ENCODE data around the gene GUCA2B. TPM values are rescaled to one million over a fixed set of nuclear protein-coding genes. Genes with fewer than 3 reads are reported as not detected.

GUCA2B gene
- total and polyA plus RNA-seq, 3 experiments from 2014 or later, result not detected

GRCh38 chr1:42144711-42145388 is 8.4 kb upstream of the GUCA2B start:
- H3K9me3 Mint-ChIP-seq, result no peaks in the 10 kb centered on the region
- H3K36me3 Mint-ChIP-seq, result no peaks in the 10 kb centered on the region
- Histone ChIP-seq H3K9me3 (ENCODE audit: low read length) (no peaks in the 10 kb centered on the region), H3K4me3 (ENCODE audit: low read length) (no peak overlapping the region), H3K36me3 (ENCODE audit: insufficient read depth, low read length) (no peaks in the 10 kb centered on the region), H3K27ac (ENCODE audit: low read depth, low read length) (no peak overlapping the region), H3K4me1 (ENCODE audit: insufficient read depth, low read length) (no peaks in the 10 kb centered on the region), H3K27me3 (ENCODE audit: insufficient read depth, low read length, poor library complexity, severe bottlenecking) (peaks cover 4% of the 10 kb centered on the region)
- no peak for DNase-seq
- POLR2A ChIA-PET, result no interaction called here
- no peak overlapping the region for H3K4me3 Mint-ChIP-seq
- peaks cover 4 to 36% of the 10 kb centered on the region in 2 donors for H3K27me3 Mint-ChIP-seq
- no peak overlapping the region for H3K27ac Mint-ChIP-seq
- peaks cover 0 to 6% (median 0%) of the 10 kb centered on the region in 3 donors for H3K4me1 Mint-ChIP-seq
- CTCF ChIA-PET, result no interaction called here

GRCh38 chr1:42145389-42145716 is 7.9 kb upstream of the GUCA2B start:
- Histone ChIP-seq H3K4me3 (ENCODE audit: low read length) (no peak overlapping the region), H3K27ac (ENCODE audit: low read depth, low read length) (no peak overlapping the region), H3K27me3 (ENCODE audit: insufficient read depth, low read length, poor library complexity, severe bottlenecking) (peaks cover 4% of the 10 kb centered on the region), H3K9me3 (ENCODE audit: low read length) (no peaks in the 10 kb centered on the region), H3K36me3 (ENCODE audit: insufficient read depth, low read length) (no peaks in the 10 kb centered on the region), H3K4me1 (ENCODE audit: insufficient read depth, low read length) (no peaks in the 10 kb centered on the region)
- DNase-seq, result no peak
- no peak overlapping the region for H3K4me3 Mint-ChIP-seq
- H3K27me3 Mint-ChIP-seq, result peaks cover 5 to 36% of the 10 kb centered on the region in 2 donors
- peaks cover 0 to 1% (median 0%) of the 10 kb centered on the region in 3 donors for H3K36me3 Mint-ChIP-seq
- peaks cover 0 to 6% (median 0%) of the 10 kb centered on the region in 3 donors for H3K4me1 Mint-ChIP-seq
- POLR2A ChIA-PET, result no interaction called here
- CTCF ChIA-PET, result no interaction called here
- H3K9me3 Mint-ChIP-seq, result no peaks in the 10 kb centered on the region
- no peak overlapping the region for H3K27ac Mint-ChIP-seq

GRCh38 chr1:42145764-42146625 is 7.2 kb upstream of the GUCA2B start:
- Mint-ChIP-seq H3K4me1 (peaks cover 0 to 6% (median 0%) of the 10 kb centered on the region in 3 donors), H3K4me3 (no peak overlapping the region), H3K27me3 (peaks cover 6 to 38% of the 10 kb centered on the region in 2 donors), H3K36me3 (peaks cover 0 to 1% (median 0%) of the 10 kb centered on the region in 3 donors), H3K9me3 (no peaks in the 10 kb centered on the region), H3K27ac (no peak overlapping the region)
- Histone ChIP-seq H3K27ac (ENCODE audit: low read depth, low read length) (no peak overlapping the region), H3K36me3 (ENCODE audit: insufficient read depth, low read length) (no peaks in the 10 kb centered on the region), H3K27me3 (ENCODE audit: insufficient read depth, low read length, poor library complexity, severe bottlenecking) (peaks cover 4% of the 10 kb centered on the region), H3K4me3 (ENCODE audit: low read length) (no peak overlapping the region), H3K9me3 (ENCODE audit: low read length) (no peaks in the 10 kb centered on the region), H3K4me1 (ENCODE audit: insufficient read depth, low read length) (no peaks in the 10 kb centered on the region)
- no peak for DNase-seq
- POLR2A ChIA-PET, result no interaction called here
- CTCF ChIA-PET, result no interaction called here

- no peaks in the 10 kb centered on the region for H3K36me3 ChIP-seq (ENCODE audit: insufficient read depth, low read length)
- ChIA-PET POLR2A (no interaction called here), CTCF (interaction anchor here (0.7 to 1.4 kb wide), 2 partner anchors 25 to 415 kb away, joined by 3 to 4 read pairs; no protein-coding TSS in a partner anchor)
- peaks cover 0 to 6% (median 0%) of the 10 kb centered on the region in 3 donors for H3K4me1 Mint-ChIP-seq
- no peaks in the 10 kb centered on the region for H3K9me3 Mint-ChIP-seq
- peaks cover 0 to 1% (median 0%) of the 10 kb centered on the region in 3 donors for H3K36me3 Mint-ChIP-seq
- no peak overlapping the region for H3K27ac Mint-ChIP-seq
- peak; percentile 41 to 73 (median 45) for DNase-seq
- H3K4me1 ChIP-seq (ENCODE audit: insufficient read depth, low read length), result no peaks in the 10 kb centered on the region
- no peak overlapping the region for H3K4me3 ChIP-seq (ENCODE audit: low read length)
- H3K27me3 Mint-ChIP-seq, result peaks cover 6 to 39% of the 10 kb centered on the region in 2 donors
- no peaks in the 10 kb centered on the region for H3K9me3 ChIP-seq (ENCODE audit: low read length)
- no peak overlapping the region for H3K4me3 Mint-ChIP-seq
- peaks cover 4% of the 10 kb centered on the region for H3K27me3 ChIP-seq (ENCODE audit: insufficient read depth, low read length, poor library complexity, severe bottlenecking)
- no peak overlapping the region for H3K27ac ChIP-seq (ENCODE audit: low read depth, low read length)
These were observed 6.4 kb upstream of the GUCA2B start for GRCh38 chr1:42146626-42147320.

GRCh38 chr1:42148166-42148565 is 5.0 kb upstream of the GUCA2B start:
- Mint-ChIP-seq H3K4me3 (no peak overlapping the region), H3K27ac (no peak overlapping the region), H3K9me3 (no peaks in the 10 kb centered on the region), H3K36me3 (peaks cover 0 to 1% (median 0%) of the 10 kb centered on the region in 3 donors), H3K4me1 (peaks cover 0 to 5% (median 0%) of the 10 kb centered on the region in 3 donors), H3K27me3 (peaks cover 10 to 42% of the 10 kb centered on the region in 2 donors)
- no peaks in the 10 kb centered on the region for H3K4me1 ChIP-seq (ENCODE audit: insufficient read depth, low read length)
- ChIA-PET CTCF (interaction anchor here (1.4 kb wide), 1 partner anchor 24 kb away, joined by 4 read pairs; no protein-coding TSS in a partner anchor), POLR2A (no interaction called here)
- H3K36me3 ChIP-seq (ENCODE audit: insufficient read depth, low read length), result no peaks in the 10 kb centered on the region
- H3K4me3 ChIP-seq (ENCODE audit: low read length), result no peak overlapping the region
- no peaks in the 10 kb centered on the region for H3K9me3 ChIP-seq (ENCODE audit: low read length)
- H3K27me3 ChIP-seq (ENCODE audit: insufficient read depth, low read length, poor library complexity, severe bottlenecking), result peaks cover 4% of the 10 kb centered on the region
- no peak overlapping the region for H3K27ac ChIP-seq (ENCODE audit: low read depth, low read length)
- no peak for DNase-seq

GRCh38 chr1:42150651-42151050 is 2.6 kb upstream of the GUCA2B start:
- no peaks in the 10 kb centered on the region for H3K27me3 ChIP-seq (ENCODE audit: insufficient read depth, low read length, poor library complexity, severe bottlenecking)
- H3K27me3 Mint-ChIP-seq, result peaks cover 6 to 27% of the 10 kb centered on the region in 2 donors
- H3K27ac ChIP-seq (ENCODE audit: low read depth, low read length), result no peak overlapping the region
- no peak overlapping the region for H3K27ac Mint-ChIP-seq
- H3K4me3 ChIP-seq (ENCODE audit: low read length), result no peak overlapping the region
- H3K36me3 Mint-ChIP-seq, result peaks cover 0 to 1% (median 0%) of the 10 kb centered on the region in 3 donors
- H3K9me3 ChIP-seq (ENCODE audit: low read length), result no peaks in the 10 kb centered on the region
- ChIA-PET POLR2A (no interaction called here), CTCF (no interaction called here)
- H3K9me3 Mint-ChIP-seq, result no peaks in the 10 kb centered on the region
- H3K36me3 ChIP-seq (ENCODE audit: insufficient read depth, low read length), result no peaks in the 10 kb centered on the region
- no peak overlapping the region for H3K4me3 Mint-ChIP-seq
- H3K4me1 ChIP-seq (ENCODE audit: insufficient read depth, low read length), result no peaks in the 10 kb centered on the region
- DNase-seq, result no peak
- no peaks in the 10 kb centered on the region for H3K4me1 Mint-ChIP-seq

- Histone ChIP-seq H3K36me3 (ENCODE audit: insufficient read depth, low read length) (no peaks in the 10 kb centered on the region), H3K27me3 (ENCODE audit: insufficient read depth, low read length, poor library complexity, severe bottlenecking) (no peaks in the 10 kb centered on the region), H3K27ac (ENCODE audit: low read depth, low read length) (no peak overlapping the region), H3K4me1 (ENCODE audit: insufficient read depth, low read length) (no peaks in the 10 kb centered on the region), H3K4me3 (ENCODE audit: low read length) (no peak overlapping the region), H3K9me3 (ENCODE audit: low read length) (no peaks in the 10 kb centered on the region)
- DNase-seq, result no peak
- ChIA-PET POLR2A (no interaction called here), CTCF (no interaction called here)
- no peak overlapping the region for H3K4me3 Mint-ChIP-seq
- no peaks in the 10 kb centered on the region for H3K9me3 Mint-ChIP-seq
- no peaks in the 10 kb centered on the region for H3K4me1 Mint-ChIP-seq
- no peak overlapping the region for H3K27ac Mint-ChIP-seq
- H3K36me3 Mint-ChIP-seq, result peaks cover 0 to 1% (median 0%) of the 10 kb centered on the region in 3 donors
- peaks cover 6 to 27% of the 10 kb centered on the region in 2 donors for H3K27me3 Mint-ChIP-seq
These were observed 1.1 kb upstream of the GUCA2B start for GRCh38 chr1:42152119-42152518.

- no peaks in the 10 kb centered on the region for H3K4me1 ChIP-seq (ENCODE audit: insufficient read depth, low read length)
- peaks cover 0 to 1% (median 0%) of the 10 kb centered on the region in 3 donors for H3K36me3 Mint-ChIP-seq
- no peak overlapping the region for H3K27ac ChIP-seq (ENCODE audit: low read depth, low read length)
- POLR2A ChIA-PET, result no interaction called here
- no peaks in the 10 kb centered on the region for H3K9me3 Mint-ChIP-seq
- H3K36me3 ChIP-seq (ENCODE audit: insufficient read depth, low read length), result no peaks in the 10 kb centered on the region
- no peaks in the 10 kb centered on the region for H3K9me3 ChIP-seq (ENCODE audit: low read length)
- no peak overlapping the region for H3K4me3 ChIP-seq (ENCODE audit: low read length)
- no peaks in the 10 kb centered on the region for H3K27me3 ChIP-seq (ENCODE audit: insufficient read depth, low read length, poor library complexity, severe bottlenecking)
- peaks cover 6 to 9% (median 8%) of the 10 kb centered on the region in 3 donors for H3K4me1 Mint-ChIP-seq
- peaks cover 6 to 27% of the 10 kb centered on the region in 2 donors for H3K27me3 Mint-ChIP-seq
- H3K27ac Mint-ChIP-seq, result no peak overlapping the region
- CTCF ChIA-PET, result no interaction called here
- H3K4me3 Mint-ChIP-seq, result no peak overlapping the region
- DNase-seq, result no peak
These were observed 414 bp downstream of the GUCA2B start for GRCh38 chr1:42153624-42154023.
